HG02840 (cell line): ENCODE data around the gene SHC4.

Experiments used
- ATAC-seq: cut with Tn5 transposase; IDR thresholded peaks from one replicate; pipeline ENCODE4 v1.9.1; 2021; ENCODE audit warnings: mild to moderate bottlenecking, moderate library complexity, moderate number of reproducible peaks; ENCODE audit not compliant: unreplicated experiment, low FRiP score

The SHC4 gene

GRCh38 chr15:48888191-48888590 is 75.5 kb downstream of the SHC4 start:
- ATAC-seq, result no peak

DNA sequence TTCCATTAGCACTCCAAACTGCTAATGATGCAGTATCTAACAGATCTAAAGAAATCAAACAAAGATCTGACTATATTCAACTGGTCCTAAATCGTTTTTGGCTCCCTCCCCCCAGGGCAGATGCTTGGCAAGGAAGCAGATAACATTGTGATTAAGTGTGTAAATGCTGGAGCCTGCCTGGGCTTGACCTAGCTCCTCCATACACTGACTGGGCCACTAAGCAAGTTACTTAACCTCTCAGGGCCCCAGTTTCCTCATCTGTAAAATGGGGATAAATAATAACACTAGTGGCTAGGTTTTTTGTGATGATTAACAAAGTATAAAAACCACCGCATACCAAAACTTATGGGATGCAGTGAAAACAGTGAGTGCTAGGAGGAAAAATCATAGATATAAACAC is 76.6 kb downstream of the SHC4 start:
- ATAC-seq, result no peak

DNA sequence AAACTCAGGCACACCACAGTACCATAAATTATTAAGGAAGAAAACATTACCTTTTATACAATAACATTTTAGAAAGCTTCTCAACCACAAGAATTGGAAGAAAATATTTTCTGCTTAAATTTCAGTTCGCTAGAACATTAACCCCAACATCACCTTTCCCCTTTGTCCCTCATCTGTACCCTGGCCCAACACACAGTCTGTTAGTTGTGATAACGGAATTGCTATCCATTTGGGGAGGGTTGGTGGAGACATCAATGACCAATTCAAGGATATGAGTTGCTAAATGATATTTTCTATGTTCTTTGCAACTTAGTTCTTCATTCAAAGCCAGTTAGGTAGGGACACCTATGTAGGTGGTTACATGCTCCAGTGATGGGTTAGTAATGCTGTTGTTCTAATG is 80.0 kb downstream of the SHC4 start:
- ATAC-seq, result no peak

- no peak for ATAC-seq
Observed at GRCh38 chr15:48880070-48880634, 83.6 kb downstream of the SHC4 start.

- peak; percentile 98 for ATAC-seq
Observed at GRCh38 chr15:48877630-48878595, 85.8 kb downstream of the SHC4 start, which contains the start of gene EID1. TSS of gene EID1 (plus strand) at chr15:48878134. CDS start at chr15:48878177, 43 bp downstream.

- ATAC-seq, result no peak
Observed at GRCh38 chr15:48876057-48876456, 87.7 kb downstream of the SHC4 start.

GRCh38 chr15:48875241-48875960 is 88.3 kb downstream of the SHC4 start:
- ATAC-seq, result no peak

DNA sequence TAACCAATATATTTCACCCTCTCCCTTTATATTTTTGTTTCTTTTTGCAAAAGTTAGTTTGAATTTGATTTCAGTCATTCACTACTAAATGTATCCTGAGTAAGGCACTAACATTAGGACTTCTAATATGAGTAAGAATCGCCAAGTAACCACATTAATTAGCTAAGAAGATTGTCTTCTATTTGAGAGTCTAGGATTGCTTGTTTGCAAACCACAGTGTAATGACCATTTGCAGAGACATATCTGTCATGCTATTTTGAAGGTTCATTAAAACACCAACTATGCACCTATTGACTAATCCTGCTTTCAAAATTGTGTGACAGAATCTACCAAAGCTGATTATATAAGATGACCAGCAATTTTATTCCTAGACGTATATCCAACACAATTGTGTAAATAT is 91.1 kb downstream of the SHC4 start:
- no peak for ATAC-seq

- ATAC-seq, result no peak
Observed at GRCh38 chr15:48871542-48871941, 92.2 kb downstream of the SHC4 start.

DNA sequence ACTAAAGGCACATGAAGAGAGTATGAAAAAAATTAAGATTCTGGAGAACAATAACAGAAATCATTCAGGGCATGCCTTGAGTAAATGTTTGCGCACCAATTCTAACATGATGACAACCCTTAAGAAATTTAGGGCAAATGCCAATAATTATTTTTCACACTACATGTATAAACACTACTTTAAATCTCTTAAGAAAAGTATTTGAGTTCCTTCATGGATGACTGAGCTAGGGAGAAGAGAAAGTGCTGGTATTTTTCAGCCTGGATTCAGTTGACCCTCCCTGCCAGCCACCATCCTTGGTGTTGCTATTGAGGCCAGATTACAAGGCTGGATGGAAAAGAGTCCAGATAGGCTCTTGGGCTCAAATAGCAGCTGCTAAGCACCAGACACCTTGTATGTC is 93.8 kb downstream of the SHC4 start:
- ATAC-seq, result no peak

GRCh38 chr15:48868536-48868935 is 95.2 kb downstream of the SHC4 start:
- no peak for ATAC-seq

- no peak for ATAC-seq
Observed at GRCh38 chr15:48868023-48868422, 95.7 kb downstream of the SHC4 start.

- ATAC-seq, result no peak
Observed at GRCh38 chr15:48866141-48866563, 97.6 kb downstream of the SHC4 start.

GRCh38 chr15:48865370-48866079 is 98.2 kb downstream of the SHC4 start:
- ATAC-seq, result no peak

DNA sequence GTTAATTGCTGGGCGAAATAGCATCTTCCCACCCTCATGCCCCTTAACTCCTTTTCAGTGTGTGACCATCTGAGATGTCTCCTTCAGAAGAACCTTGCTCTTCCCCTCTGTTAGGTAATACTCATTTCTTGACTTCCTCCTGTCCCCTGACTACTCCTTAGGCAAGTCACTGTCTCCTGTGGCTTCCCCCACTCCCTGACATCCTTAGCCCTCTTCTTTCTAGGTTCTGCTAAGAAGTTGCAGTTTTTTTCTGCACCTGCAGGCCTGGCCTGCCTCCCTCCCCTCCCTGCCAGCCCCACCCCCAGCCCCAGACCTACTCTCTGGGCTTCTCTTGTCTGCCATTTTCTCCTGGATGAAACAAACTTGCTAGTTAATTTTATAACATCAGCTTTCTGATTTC is 101.0 kb downstream of the SHC4 start:
- no peak for ATAC-seq

DNA sequence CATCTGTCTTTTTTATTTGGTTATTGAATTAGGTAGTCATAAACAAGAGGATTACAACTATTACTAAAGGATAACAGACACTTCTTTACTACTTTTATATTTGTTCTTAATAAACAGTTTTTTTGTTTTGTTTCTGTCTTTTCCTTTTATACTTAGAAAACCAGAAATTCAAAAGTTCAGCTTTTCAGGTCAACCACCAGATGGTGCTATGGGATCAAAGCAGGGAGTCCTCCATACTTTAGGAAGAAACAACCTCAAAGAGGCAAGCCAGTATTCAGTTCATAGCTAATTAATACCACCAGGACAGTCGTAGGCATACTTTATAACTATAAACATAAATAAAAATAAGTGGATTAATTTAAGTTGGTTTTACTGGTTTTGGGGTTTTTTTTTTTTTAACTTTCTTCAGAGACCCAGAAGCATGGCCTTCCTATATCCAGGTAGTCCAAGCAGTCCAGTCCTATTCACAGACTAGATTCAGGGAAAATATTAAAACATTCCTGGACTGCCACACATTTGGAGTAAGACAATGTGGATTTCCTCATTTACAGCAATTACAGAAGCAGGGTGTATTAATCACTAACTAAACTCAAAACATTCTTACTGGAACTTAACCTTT is 101.8 kb downstream of the SHC4 start:
- no peak for ATAC-seq

GRCh38 chr15:48859426-48859825 is 104.3 kb downstream of the SHC4 start:
- no peak for ATAC-seq

DNA sequence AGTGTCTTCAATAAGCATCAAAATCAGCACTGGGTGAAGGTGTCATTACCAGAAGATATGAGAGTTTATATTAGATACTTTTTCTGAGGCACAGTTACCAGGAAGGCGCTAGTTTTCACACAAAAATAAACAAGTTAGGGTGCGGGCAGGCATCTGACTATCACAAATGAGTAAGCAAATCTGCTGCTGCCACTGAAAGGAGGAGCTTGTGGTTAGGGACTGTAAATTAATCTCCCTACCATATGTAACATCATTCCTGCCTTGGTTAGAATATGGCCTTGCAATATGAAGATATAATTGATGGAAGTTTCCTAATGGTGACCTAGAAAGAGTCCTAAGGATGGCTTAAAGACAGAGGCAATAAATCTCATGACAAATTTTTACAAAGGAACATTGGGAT is 105.3 kb downstream of the SHC4 start:
- ATAC-seq, result no peak

DNA sequence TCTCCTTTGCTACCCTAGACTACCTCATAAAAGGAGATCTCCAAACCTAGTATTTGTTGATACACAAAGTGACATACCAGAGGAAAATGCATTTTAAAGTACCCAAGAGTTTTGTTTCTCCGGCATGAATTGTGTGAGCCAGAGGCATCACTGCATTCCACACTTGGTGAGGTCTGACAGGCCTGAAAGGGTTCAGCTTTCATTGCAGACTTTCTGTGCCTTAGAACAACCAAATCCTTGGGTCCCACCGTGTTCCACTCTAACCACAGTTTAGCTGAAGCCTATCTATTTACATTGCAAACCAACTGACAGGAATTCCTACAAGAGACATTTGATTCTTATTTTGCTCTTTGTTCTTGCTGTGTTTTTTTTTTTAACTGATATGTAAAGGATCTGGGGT is 106.8 kb downstream of the SHC4 start:
- no peak for ATAC-seq
